GM21529 (cell line): ENCODE data around the gene B3GAT2.

Experiments
- ATAC-seq: cut with Tn5 transposase; IDR thresholded peaks from one replicate; pipeline ENCODE4 v1.9.1; 2021; ENCODE audit not compliant: unreplicated experiment

The B3GAT2 gene

DNA sequence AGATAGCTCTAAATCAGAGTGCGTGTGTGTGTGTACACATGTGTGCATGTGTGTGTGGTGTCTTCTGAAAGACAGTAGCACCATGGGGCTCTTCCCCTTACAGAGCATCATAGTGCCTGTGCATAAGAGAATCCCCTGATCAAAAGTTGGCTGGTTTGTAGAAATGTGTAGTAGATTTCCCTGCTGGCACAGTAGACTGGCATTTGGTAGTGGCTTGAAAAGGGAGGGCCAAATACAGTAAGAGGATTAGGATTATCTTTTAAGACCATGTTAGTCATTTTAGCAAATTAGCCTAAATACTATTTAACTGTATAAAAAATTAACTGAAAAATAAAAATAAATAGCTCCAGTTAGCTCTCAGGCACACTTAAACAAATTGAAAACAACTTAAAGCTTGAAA, 112.6 kb downstream of the B3GAT2 start:
- ATAC-seq: no peak

DNA sequence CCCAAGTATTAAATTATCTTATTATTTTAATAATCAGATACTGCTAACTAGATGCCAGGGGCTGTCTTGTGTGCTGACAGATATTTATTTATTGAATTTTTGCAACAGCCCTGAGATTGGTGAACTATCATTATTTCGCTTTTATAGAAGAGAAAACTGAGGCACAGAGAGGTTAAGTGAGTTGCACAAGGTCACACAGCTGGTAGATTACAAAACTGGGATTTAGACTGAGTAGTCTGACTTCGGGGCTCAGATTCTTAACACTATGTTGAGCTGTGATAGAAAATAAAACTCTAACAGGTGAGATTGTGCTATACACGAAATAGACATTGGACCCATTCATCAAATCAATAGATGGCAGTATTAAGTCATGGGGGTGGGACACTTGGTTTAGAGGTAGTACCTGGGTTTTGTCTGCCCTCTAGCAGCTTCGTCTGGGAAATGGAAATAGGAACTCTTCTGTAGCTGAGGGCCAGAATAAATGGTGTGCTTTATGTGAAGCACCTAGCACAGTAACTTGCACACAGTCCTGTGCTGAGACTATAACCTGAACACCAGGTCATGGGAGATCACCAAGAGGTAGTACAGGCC, 113.4 kb downstream of the B3GAT2 start:
- ATAC-seq: no peak

DNA sequence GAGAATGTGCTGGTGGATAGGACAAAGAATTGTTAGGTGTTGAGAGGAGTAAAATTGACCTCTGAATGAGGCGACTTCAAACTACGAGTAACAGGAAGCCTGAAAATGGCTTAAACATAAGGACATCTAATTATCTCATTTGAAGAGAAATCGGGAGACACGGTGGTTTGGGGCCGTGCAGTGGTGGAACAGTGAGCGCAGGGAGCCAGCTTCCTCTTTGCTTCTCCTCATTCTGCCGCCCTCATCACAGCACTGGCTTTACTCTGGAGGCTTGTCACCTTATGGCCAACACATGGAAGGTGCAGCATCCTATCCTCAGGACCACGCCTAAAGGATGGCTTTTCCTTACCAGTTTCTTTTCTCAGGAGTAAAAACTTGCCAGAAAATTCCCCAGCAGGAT, 114.3 kb downstream of the B3GAT2 start:
- no peak for ATAC-seq

- no peak for ATAC-seq
Measured at GRCh38 chr6:70841112-70841511, 115.7 kb downstream of the B3GAT2 start.

DNA sequence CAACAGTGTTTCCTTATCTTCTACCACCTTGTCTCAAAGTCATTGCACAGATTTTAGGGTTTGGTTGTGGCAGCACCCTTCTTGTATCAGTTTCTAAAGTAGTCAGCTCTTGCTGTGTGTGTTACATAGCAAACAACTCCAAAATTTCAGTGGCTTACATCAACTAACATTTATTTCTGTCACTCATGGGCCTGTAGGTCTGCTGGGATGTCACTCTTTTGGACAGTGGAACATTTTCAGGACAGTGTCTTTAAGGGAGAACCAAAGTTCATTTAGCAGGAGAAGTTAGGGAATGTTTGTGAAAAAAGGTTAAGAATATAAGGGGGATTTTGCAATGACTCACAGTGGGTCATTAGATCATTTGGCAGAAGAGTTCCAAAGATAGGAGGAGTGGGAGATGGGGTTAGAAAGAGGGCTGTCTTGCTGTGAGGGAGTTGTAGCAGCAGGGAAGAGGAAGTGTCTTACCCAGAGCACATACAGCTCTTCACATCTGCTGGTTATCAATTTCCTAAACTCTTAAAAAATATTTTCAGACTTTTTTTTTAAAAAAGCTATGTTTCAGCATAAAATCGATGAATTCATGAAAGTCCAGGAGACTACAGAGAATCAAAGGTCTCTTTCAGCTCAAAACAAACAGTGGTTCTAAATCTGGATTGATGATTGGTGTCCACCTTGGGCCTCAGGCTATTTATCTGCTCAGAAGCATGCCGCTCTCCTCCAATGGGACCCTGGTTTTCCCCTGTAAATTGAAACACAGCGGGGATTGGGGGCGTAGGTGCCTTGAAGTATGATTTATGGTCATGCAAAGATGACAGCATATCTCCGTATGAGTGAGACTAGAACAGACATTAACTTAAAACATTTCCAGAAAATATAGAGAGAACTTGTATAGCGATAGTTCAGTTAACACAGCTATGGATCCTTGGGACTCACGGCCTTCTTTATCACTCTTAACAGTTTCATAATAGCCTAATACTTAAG, 117.3 kb downstream of the B3GAT2 start:
- ATAC-seq: no peak

GRCh38 chr6:70838907-70839285, 118.0 kb downstream of the B3GAT2 start:
- ATAC-seq: no peak

DNA sequence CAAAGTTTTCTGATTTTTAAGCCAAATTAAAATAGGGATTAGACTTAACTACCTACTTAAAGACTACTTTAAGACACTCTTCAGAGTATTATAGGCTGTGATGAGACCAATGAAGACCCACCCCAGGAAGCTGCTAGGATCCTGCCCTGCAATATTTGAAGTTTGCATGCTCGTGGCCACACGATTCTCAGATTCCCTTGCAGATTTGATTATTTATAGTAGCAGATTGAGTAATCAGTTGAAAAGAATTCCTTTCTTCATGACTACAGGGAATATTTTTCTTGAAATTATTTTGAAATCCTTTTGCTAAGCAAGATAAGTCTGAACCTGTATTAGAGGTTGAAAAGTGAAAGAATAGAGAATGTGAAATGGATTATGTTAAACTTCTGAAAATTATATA, 122.3 kb downstream of the B3GAT2 start:
- no peak for ATAC-seq

GRCh38 chr6:70831427-70831826, 125.4 kb downstream of the B3GAT2 start:
- ATAC-seq: no peak

DNA sequence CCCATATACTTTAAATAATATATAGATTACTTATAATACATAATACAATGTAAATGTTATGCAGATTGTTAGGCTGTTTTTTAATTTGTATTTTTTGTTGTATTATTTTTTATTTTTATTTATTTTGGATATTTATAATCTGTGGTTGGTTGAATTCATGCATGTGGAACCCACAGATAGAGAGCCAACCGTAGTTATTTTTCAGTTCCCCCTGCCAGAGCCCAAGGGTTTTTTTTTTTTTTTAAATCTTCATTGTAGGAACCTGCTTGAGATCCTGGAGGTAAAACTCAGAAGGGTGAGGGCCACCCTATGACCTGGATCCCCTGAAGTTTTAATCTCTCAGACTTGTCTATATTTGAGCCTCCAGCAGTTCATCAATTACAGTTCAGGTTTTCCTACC, 133.2 kb downstream of the B3GAT2 start:
- ATAC-seq: no peak

- ATAC-seq: no peak
Measured at GRCh38 chr6:70821751-70822150, 135.1 kb downstream of the B3GAT2 start.

GRCh38 chr6:70820778-70821177, 136.1 kb downstream of the B3GAT2 start:
- no peak for ATAC-seq

- ATAC-seq: no peak
Measured at GRCh38 chr6:70819646-70820045, 137.2 kb downstream of the B3GAT2 start.

DNA sequence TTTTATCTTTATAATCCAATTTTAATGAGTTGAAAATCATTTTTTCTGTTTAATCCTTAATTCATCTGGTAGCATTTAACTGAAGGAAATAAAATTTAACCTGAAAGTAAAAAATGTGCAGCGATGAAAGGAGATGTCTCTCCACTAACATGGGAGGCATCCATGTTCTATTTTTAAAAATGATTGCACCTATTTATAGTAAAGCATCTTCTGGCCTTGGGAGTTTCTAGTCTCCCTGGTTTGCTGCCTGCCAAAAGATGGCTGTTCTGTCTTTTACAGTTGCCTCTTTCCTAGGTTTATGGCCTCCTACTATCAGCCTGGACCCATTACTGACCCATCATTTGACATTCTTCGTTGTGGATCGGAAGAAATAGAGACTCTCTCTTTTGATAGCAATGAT, 143.0 kb downstream of the B3GAT2 start:
- ATAC-seq: no peak

- no peak for ATAC-seq
Measured at GRCh38 chr6:70811788-70812187, 145.1 kb downstream of the B3GAT2 start.
